Measurements from ENCODE around the gene RRP1B.

DNA sequence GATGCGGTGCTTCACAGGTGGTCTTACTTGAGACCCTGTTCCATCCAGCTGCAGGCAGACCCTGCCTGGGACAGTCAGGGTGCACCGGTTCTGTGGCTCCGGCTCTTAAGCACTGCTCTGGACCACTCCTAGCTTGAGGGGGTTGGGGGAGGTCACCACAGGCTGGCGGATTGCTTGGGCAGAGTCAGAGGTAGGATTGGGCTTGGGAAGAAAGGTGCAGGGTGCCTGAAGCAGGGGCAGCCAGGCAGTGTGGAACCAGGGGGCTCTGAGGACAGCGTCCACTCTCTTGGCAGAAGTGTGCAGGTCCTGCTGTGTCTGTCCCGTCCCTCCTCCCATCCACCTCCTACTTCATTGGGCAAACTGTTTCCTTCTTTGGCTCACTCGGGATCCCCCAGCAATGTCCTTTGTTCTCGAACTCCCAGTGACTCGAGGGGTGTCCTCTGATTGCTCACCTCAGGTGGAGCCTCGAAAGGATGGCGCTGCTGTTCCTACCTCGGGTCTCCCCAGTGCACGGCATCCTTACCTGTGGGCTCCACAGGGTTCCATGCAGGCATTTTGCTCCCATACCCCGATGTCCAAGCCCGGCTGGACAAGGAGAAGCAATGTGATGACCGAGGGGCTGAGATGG is 61.3 kb downstream of the RRP1B start:
- no peak for TF ChIP-seq EZH2 (optimal IDR thresholded peaks at IDR 0.05; ENCODE audit: low read depth, low read length)
- no peak for TF ChIP-seq CTCF (IDR thresholded peaks at IDR 0.05; ENCODE audit: low read length)
- no peak for TF ChIP-seq EZH2phosphoT487 (IDR thresholded peaks at IDR 0.05; ENCODE audit: low read length)
